HG02642 (cell line): ENCODE data around the gene EI24.
A peak's percentile ranks its signal among the peaks of the same experiment; 100 is the strongest.
"Not testable (repeated sequence)": the region's sequence is repeated elsewhere in the genome, so short reads cannot be mapped to it uniquely, and the experiment has no call there.

Source experiments
- ATAC-seq: cut with Tn5 transposase; IDR thresholded peaks from one replicate; pipeline ENCODE4 v1.9.1; 2021; ENCODE audit warnings: mild to moderate bottlenecking; ENCODE audit not compliant: unreplicated experiment, poor library complexity

EI24 gene

DNA sequence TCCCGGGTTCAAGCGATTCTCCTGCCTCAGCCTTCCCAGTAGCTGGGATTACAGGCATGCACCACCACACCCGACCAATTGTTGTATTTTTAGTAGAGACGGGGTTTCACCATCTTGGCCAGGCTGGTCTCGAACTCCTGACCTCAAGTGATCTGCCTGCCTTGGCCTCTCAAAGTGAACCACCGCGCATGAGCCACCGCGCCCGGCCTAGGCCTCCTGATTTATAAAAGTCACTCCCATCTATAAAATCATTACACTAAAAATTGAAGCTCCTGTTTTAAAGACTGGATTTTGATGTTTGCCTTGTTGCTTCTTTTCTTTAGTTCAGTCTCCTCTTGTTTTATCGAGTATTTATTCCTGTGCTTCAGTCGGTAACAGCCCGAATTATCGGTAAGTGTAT is 7.9 kb downstream of the EI24 start:
- ATAC-seq, result not testable (repeated sequence)

DNA sequence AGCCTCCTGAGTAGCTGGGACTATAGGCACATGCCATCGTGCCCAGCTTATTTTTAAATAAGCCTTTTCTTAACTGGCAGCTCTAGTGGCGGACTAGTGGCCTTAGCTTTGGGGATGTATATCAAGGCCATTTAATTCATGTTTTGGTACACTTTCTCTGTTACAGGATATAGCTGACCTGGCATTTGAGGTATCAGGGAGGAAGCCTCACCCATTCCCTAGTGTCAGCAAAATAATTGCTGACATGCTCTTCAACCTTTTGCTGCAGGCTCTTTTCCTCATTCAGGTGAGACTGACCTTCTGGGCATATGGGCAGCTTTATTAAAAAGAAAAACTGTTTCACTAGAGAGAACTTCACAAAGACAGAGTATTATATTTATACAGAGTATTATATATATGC is 9.5 kb downstream of the EI24 start:
- no peak for ATAC-seq

DNA sequence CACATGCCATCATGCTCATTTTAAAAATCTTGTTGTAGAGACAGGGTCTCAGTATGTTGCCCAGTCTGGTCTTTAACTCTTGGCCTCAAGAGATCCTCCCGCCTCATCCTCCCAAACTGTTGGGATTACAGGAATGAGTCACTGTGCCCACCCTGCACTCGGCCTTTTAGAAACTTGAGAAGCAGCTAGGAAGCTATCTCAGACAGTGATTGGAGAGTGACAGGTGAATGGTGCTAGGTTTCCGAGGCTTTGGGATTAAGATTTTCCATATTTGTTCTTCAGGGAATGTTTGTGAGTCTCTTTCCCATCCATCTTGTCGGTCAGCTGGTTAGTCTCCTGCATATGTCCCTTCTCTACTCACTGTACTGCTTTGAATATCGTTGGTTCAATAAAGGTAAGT is 10.5 kb downstream of the EI24 start:
- no peak for ATAC-seq

GRCh38 chr11:125583496-125583895 is 14.2 kb downstream of the EI24 start:
- no peak for ATAC-seq

- ATAC-seq, result no peak
Measured at GRCh38 chr11:125585487-125585886, 16.2 kb downstream of the EI24 start.

- ATAC-seq, result no peak
Measured at GRCh38 chr11:125586623-125587022, 17.3 kb downstream of the EI24 start.

GRCh38 chr11:125587480-125587879 is 18.2 kb downstream of the EI24 start:
- ATAC-seq, result no peak

DNA sequence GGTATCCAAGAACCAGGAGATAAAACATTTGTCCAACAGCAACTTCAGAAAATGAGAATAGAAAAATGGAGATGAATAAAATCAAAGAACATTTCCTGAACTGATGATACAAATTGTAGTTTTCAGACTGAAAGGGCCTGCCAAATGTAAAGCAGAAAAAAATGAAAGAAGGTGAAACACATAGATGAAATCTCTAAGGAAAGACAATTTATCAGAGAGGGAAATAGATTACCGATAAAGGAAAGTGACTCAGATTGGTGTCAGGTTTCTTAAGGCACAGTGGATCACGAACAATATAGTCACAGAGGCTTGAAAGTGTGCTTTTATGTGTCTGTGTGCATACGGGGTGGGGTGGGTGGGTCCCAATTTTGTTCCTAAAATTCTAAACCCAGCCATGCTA is 19.2 kb downstream of the EI24 start:
- no peak for ATAC-seq

DNA sequence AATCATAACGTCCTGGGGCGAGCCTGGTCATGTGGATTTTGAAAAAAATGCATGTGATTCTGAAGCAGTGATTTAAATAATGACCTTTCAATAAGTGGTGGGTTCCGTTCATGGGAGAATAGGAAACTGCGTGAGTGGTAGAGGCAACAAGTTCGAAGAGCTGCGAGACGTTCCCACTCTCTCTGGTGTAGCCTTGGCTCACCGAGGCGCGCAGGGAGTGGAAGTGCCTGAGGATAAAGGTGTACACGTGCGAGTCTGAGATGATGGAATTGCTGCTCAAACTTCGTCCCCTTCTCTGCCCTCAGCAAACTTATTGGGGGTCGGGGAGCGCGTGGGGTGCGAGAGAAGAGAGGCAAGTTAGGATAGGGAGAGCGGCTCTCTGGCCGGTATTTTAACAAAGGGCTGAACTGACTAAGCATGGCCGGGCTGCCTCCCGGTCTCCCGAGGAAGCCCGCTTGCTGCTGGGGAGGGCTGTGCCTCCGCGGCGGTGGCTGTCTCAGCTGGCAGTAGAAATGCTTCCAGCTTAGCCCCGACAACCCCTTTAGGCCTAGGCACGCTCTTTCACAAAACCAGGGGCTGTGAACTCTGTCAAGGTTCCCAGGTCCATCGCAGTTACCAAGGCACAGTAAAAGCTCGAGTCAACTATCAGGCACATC is 22.5 kb downstream of the EI24 start:
- peak; percentile 26 for ATAC-seq

DNA sequence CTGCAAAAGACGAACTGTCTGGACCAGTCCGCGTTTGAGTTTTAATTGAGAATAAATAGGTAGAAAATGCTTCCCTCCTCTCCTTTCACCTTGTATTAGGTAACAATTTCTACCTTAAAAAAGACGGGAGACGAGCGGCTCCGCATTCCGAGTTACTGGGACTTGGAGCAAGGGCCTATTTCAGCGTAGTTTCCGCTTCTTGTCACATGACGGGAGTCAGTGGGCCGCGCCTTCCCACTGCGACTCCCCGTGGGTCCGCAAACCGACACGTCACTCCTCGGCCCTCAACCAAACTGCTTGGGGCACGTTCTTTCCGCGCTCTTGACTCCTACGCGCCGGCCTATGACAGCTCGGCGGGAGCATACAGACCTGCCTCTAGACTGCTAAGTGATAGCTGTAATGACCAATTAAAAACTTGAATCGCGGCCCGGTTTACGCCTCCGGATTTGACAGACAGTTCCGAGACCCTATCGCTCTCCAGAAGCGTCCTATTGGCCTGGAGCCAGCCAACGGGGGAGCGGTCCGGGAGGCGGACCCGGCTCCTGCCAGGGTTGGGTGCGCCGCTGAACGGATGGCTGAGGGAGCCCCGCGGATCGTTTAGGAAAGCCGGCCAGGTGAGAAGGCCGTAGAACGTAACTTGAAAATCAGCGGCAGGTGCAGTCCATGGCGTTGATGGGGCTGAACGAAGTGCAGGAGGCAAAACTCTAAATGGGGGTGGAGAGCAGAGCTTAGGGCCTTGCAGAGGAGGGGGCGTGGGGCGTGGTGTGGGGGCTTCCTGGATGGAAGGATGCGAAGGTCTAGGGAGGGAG is 23.2 kb downstream of the EI24 start, which contains the start of gene STT3A:
Gene STT3A (plus strand): TSS at position 548 of the 809 bp plus-strand sequence. CDS start 3,064 bp downstream, outside the sequence.
- ATAC-seq, result peak; percentile 98

DNA sequence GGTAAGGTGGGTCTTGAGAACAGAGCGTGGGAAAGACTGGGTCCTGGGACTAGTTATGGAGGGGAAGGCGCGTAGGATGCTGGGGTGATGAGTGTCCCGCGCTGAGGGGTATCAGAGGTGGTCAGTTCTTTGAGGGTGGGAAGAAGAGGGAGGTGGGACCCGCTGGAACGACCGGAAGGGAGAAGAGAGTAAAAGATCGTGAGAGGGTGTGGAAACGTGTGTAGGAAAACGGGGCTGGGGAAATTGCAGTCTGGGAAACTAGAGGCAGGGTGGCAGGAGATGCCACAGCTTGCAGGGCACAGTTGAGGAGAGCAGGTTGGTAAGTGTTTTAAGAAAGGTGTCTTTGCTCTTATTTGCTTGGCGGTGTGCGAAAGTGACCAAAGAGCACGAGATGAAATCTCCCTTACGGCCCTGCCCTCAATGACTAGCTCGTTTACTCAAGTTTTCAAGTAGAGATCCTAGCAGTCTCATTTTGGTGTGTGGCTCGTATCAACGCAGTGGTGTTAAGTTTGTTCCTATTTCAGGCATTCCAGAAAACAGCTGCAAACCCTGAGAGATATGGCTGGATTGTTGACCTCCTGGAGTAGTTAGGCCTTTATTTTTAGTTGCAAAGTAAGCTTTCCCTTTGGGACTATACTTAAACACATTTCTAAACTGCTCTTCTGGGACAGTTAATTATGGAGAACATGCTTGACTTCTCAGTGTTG is 24.0 kb downstream of the EI24 start:
- peak; percentile 1 for ATAC-seq

- ATAC-seq, result no peak
Measured at GRCh38 chr11:125594958-125595357, 25.7 kb downstream of the EI24 start.

DNA sequence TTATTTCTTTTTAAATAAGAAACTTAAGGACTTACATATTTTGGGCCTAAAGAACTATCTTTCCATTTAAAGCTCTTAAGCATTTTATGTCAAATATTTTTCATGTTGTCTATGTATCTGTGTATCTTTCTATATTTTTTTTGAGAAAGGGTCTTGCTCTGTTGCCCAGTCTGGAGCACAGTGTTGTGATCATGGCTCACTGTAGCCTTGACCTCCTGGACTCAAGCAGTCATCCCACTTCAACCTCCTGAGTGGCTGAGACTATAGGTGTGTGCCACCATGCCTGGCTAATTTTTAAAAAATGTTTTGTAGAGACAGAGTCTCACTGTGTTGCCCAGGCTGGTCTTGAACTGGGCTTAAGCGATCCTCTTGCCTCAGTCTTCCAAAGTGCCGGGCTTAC is 31.4 kb downstream of the EI24 start:
- no peak for ATAC-seq

DNA sequence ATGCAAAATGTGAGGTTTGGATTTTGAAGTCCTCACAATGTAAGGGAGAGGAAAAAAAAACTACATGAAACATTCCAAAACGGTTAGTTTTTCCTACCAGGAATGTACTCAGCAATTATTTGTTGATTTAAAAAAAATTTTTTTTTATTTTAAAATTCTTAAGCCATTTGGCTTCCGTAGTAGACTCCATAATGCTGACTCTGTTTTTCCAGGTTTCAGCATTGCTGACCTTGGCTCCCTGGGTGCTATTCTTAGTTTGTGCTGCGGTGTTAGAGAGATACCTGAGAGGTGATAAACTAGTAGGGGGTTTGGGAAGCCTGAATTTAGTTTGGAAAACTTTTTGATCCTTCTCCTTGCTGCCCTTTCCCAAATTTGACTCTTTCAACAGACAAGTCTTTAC is 33.9 kb downstream of the EI24 start:
- no peak for ATAC-seq

GRCh38 chr11:125605417-125605816 is 36.1 kb downstream of the EI24 start:
- no peak for ATAC-seq

- no peak for ATAC-seq
Measured at GRCh38 chr11:125609545-125609944, 40.3 kb downstream of the EI24 start.

DNA sequence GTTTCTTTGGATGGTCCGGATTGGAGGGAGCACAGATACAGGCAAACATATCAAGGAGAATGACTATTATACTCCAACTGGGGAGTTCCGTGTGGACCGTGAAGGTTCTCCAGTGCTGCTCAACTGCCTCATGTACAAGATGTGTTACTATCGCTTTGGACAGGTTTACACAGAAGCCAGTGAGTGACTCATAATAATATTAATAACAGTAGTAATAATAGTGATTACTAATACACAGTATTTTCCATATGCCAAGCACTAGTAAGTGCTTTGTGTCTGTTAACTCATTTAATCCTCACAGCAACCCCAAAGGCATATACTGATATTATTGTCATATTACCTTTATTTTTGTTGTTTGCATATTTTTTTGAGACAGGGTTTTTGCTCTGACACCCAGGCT is 49.1 kb downstream of the EI24 start:
- no peak for ATAC-seq

- ATAC-seq, result no peak
Measured at GRCh38 chr11:125621995-125622394, 52.7 kb downstream of the EI24 start.

- ATAC-seq, result no peak
Measured at GRCh38 chr11:125623064-125623463, 53.8 kb downstream of the EI24 start.

DNA sequence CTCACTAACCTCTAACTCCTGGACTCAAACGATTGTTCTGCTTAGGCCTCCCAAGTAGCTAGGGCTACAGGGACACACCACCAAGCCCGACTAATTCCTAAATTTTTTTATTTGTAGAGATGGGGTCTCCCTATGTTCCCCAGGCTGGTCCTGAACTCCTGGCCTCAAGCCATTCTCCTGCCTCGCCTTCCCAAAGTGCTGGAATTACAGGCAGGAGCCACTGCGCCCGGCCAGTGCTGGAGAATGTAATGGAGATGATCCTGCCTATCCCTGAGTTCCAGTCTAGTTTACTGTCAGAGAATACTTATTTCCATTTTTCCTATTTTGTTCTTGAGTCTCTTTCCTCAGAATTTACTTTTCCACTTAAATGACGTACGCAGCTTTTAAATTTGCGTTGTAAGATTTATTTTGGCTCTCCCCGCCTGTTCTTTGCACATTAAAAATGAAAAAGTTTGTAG is 55.5 kb downstream of the EI24 start, which contains the start of gene CHEK1:
Gene CHEK1 (plus strand): TSS at position 408 of the 458 bp plus-strand sequence. CDS start 1,606 bp downstream, outside the sequence.
- ATAC-seq, result no peak

DNA sequence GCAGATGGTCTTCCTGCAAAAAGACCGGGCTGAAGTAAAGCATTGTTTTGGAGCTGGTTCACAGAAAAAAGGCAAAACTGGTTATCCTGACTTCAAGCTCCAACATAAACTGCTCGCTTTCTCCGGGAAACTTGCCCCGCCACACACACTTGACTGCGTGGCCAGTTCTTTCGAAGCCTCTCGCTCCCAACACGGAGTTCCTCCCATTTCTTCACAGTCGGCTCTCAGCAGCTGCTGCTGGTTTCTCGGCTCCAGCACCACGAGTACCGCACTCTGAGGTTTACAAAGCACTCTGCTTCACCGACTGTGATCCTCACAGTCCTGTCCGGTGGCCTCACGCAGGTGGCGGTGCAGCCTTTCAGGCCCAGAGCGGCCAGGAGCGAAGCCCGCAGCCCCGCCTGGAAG is 56.0 kb downstream of the EI24 start:
- ATAC-seq, result peak; percentile 34
